ES-I3 (cell line): ENCODE data around the gene TRAPPC12.

ENCODE experiments used
- H3K36me3 ChIP-seq: 2 replicates; pipeline ENCODE4 v1.6.1; 2013; ENCODE audit warnings: mild to moderate bottlenecking, low read length, control low read depth, moderate library complexity; ENCODE audit not compliant: insufficient read depth
- H3K4me1 ChIP-seq: 2 replicates; pipeline ENCODE4 v1.6.1; 2013; ENCODE audit warnings: mild to moderate bottlenecking, control low read depth, low read length; ENCODE audit not compliant: insufficient read depth
- H3K9ac ChIP-seq: 2 replicates; pipeline ENCODE4 v1.6.1; 2013; ENCODE audit warnings: low read depth, mild to moderate bottlenecking, low read length, moderate library complexity
- H3K9me3 ChIP-seq: 2 replicates; pipeline ENCODE4 v1.6.1; 2013; ENCODE audit warnings: mild to moderate bottlenecking, low read length, moderate library complexity; ENCODE audit not compliant: control insufficient read depth, insufficient read depth

The TRAPPC12 gene

GRCh38 chr2:3387011-3387410 is 7.5 kb downstream of the TRAPPC12 start:
- Histone ChIP-seq H3K4me1 (no peaks in the 10 kb centered on the region), H3K9ac (no peak overlapping the region), H3K9me3 (no peaks in the 10 kb centered on the region), H3K36me3 (no peaks in the 10 kb centered on the region)

- no peaks in the 10 kb centered on the region for H3K4me1 ChIP-seq
- no peaks in the 10 kb centered on the region for H3K36me3 ChIP-seq
- H3K9ac ChIP-seq = no peak overlapping the region
Observed at GRCh38 chr2:3387644-3388411, 8.3 kb downstream of the TRAPPC12 start.

GRCh38 chr2:3388412-3388738 is 8.9 kb downstream of the TRAPPC12 start:
- H3K36me3 ChIP-seq = no peaks in the 10 kb centered on the region
- H3K9ac ChIP-seq = no peak overlapping the region
- no peaks in the 10 kb centered on the region for H3K4me1 ChIP-seq
- H3K9me3 ChIP-seq = no peaks in the 10 kb centered on the region

More at GRCh38 chr2:3387644-3388411, 8.3 kb downstream of the TRAPPC12 start:
- H3K9me3 ChIP-seq = no peaks in the 10 kb centered on the region

- no peaks in the 10 kb centered on the region for H3K4me1 ChIP-seq
- H3K9me3 ChIP-seq = no peaks in the 10 kb centered on the region
- peaks cover 5% of the 10 kb centered on the region; the same call in 1 of the 2 replicates for H3K36me3 ChIP-seq
- H3K9ac ChIP-seq = no peak overlapping the region
Observed at GRCh38 chr2:3389193-3389592, 9.7 kb downstream of the TRAPPC12 start.

- Histone ChIP-seq H3K36me3 (peaks cover 5% of the 10 kb centered on the region; the same call in 1 of the 2 replicates), H3K4me1 (no peaks in the 10 kb centered on the region), H3K9ac (no peak overlapping the region), H3K9me3 (no peaks in the 10 kb centered on the region)
Observed at GRCh38 chr2:3390041-3390440, 10.5 kb downstream of the TRAPPC12 start.

- H3K9ac ChIP-seq = no peak overlapping the region
- H3K9me3 ChIP-seq = peaks cover 7% of the 10 kb centered on the region; the same call in 1 of the 2 replicates
- H3K36me3 ChIP-seq = peaks cover 5% of the 10 kb centered on the region; the same call in 1 of the 2 replicates
- H3K4me1 ChIP-seq = no peaks in the 10 kb centered on the region
Observed at GRCh38 chr2:3392216-3392615, 12.7 kb downstream of the TRAPPC12 start.

GRCh38 chr2:3396920-3397559 is 17.5 kb downstream of the TRAPPC12 start:
- H3K36me3 ChIP-seq = peaks cover 8% of the 10 kb centered on the region; the same call in 1 of the 2 replicates
- peaks cover 13% of the 10 kb centered on the region for H3K4me1 ChIP-seq
- H3K9me3 ChIP-seq = peaks cover 7% of the 10 kb centered on the region; the same call in 1 of the 2 replicates
- no peak overlapping the region for H3K9ac ChIP-seq

GRCh38 chr2:3398857-3399256 is 19.4 kb downstream of the TRAPPC12 start:
- peaks cover 8% of the 10 kb centered on the region; the same call in 1 of the 2 replicates for H3K36me3 ChIP-seq
- H3K9me3 ChIP-seq = peaks cover 7% of the 10 kb centered on the region; the same call in 1 of the 2 replicates
- H3K4me1 ChIP-seq = peaks cover 13% of the 10 kb centered on the region
- no peak overlapping the region for H3K9ac ChIP-seq

GRCh38 chr2:3399381-3399780 is 19.9 kb downstream of the TRAPPC12 start:
- peaks cover 13% of the 10 kb centered on the region for H3K4me1 ChIP-seq
- peaks cover 7% of the 10 kb centered on the region; the same call in 1 of the 2 replicates for H3K9me3 ChIP-seq
- peaks cover 9% of the 10 kb centered on the region; the same call in 1 of the 2 replicates for H3K36me3 ChIP-seq
- peak overlapping the region; percentile 7; the same call in 1 of the 2 replicates for H3K9ac ChIP-seq

- Histone ChIP-seq H3K36me3 (peaks cover 11% of the 10 kb centered on the region; the same call in 1 of the 2 replicates), H3K4me1 (peaks cover 13% of the 10 kb centered on the region), H3K9ac (no peak overlapping the region), H3K9me3 (peaks cover 7% of the 10 kb centered on the region; the same call in 1 of the 2 replicates)
Observed at GRCh38 chr2:3399829-3400228, 20.3 kb downstream of the TRAPPC12 start.

- no peaks in the 10 kb centered on the region for H3K9me3 ChIP-seq
- peaks cover 11% of the 10 kb centered on the region; the same call in 1 of the 2 replicates for H3K36me3 ChIP-seq
- H3K4me1 ChIP-seq = peaks cover 9% of the 10 kb centered on the region
- no peak overlapping the region for H3K9ac ChIP-seq
Observed at GRCh38 chr2:3403587-3404334, 24.3 kb downstream of the TRAPPC12 start.

- no peaks in the 10 kb centered on the region for H3K9me3 ChIP-seq
- H3K36me3 ChIP-seq = peaks cover 11% of the 10 kb centered on the region; the same call in 1 of the 2 replicates
- H3K9ac ChIP-seq = no peak overlapping the region
- peaks cover 2% of the 10 kb centered on the region; the same call in 1 of the 2 replicates for H3K4me1 ChIP-seq
Observed at GRCh38 chr2:3404349-3404894, 24.9 kb downstream of the TRAPPC12 start.

GRCh38 chr2:3405307-3405706 is 25.8 kb downstream of the TRAPPC12 start:
- no peaks in the 10 kb centered on the region for H3K4me1 ChIP-seq
- H3K9me3 ChIP-seq = no peaks in the 10 kb centered on the region
- peaks cover 11% of the 10 kb centered on the region; the same call in 1 of the 2 replicates for H3K36me3 ChIP-seq
- H3K9ac ChIP-seq = no peak overlapping the region

GRCh38 chr2:3405876-3406275 is 26.4 kb downstream of the TRAPPC12 start:
- Histone ChIP-seq H3K4me1 (no peaks in the 10 kb centered on the region), H3K9ac (no peak overlapping the region), H3K9me3 (no peaks in the 10 kb centered on the region), H3K36me3 (peaks cover 11% of the 10 kb centered on the region; the same call in 1 of the 2 replicates)
